NCI-H2196 (cell line): Measurements from ENCODE around the gene RGS19.

Source experiments
- DNase-seq: peaks from one replicate; lab custom pipeline; 2025; ENCODE audit not compliant: unreplicated experiment; lab: John Stamatoyannopoulos, UW

Gene RGS19

DNA sequence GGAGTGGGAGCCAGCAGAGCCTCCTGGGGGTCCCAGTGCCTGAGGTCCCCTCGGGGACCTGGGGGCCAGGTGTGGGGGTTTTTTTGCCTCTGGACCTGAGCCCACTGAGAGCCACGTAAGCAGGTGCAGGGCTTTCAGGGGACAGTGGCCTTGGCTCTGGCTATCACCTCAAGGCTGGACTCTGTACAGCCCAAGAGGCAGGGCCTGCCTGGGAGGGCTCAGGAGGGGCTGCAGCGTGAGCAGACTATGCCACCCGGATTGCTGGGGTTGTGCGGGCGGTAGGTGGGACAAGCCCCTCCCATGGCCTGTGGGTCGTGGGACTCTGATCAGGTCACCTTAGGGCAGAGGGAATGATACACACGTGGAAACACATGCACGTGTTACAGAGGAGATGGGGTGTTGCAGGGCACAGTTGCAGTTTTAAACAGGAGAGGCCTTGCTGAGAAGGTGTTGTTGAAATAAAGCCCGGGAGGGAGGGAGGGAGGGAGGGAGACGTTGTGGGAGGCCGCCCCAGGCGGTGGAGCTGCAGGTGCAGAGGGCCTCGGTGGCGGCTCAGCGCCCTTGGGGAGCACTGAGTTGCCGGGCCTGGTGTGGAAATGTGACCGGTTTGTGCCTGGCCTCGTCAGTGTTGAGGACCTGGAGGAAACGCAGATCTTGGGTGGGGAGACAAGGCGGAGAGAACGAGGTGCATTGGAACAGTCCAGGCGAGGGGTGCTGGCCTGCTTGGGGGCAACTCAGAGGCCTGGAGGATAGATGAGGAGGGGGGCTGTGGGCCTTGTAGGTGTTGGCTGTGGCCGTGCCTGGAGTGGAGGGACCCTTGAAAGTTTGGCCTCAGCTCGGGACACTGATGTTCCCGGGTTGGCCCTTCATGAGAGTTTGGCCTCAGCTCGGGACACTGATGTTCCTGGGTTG is 14.0 kb downstream of the RGS19 start:
- DNase-seq = no peak

DNA sequence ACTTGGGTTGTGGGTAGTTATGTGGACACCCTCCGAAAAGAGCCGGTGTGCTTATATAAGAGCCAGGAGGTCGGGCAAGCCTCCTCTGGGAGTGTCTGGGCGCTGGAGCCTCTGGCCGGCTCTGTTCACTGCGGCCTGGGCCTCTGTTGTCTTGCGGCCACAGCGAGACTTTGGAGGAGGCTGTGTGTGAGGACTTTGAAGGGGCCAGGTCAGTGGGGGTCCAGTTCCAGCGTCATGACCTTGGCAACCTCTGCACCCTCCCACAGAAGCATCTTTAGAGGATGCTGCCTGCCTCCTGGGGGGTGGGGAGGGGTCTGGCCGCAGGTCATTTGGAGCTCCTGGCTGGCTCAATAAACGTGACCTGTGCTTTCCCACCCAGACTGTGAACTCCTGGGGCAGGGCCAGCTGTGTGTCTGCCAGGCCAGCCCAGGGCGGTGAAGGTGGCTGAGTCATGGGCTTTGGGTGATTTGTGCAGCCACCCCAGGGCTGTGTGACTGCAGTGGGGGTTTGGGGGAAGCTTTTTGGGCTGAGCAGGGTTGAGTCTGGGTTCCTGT is 15.1 kb downstream of the RGS19 start:
- no peak for DNase-seq

DNA sequence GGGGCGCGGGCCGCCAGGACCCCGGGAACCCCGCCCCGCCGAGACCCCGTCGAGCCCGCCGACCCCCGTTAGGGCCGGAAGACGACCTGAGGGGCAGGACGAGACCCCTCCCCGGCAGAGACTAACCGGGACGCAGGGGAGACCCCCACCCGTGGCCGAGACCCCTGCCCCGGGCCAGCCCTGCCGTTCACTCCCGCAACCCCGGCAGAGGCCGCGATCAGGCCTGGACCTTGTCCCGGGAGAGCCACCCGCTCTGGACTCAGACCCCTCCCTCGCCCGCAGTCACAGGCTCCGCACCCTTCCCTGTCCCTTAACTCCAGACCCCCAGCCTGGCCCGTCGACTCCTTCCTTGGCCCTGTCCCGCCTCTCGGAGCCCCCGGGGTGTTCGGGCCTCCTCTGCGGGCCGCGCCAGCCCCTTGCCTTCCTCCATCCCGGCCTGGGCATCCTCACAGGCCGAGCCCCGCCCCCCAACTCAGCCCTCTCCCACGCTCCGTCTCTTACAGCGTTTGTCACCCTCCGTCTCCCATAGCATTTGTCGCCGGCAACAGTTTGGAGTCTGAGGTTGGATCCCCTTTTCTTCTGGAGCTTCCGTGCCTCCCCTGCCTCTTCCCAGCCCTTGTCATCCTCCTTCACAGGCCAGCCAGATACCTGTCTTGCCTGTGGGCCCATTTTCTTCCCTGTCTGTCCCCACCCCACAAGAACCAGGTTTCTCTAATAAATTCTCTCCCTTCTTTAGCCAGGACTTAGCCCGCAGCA is 15.8 kb downstream of the RGS19 start:
- no peak for DNase-seq

DNA sequence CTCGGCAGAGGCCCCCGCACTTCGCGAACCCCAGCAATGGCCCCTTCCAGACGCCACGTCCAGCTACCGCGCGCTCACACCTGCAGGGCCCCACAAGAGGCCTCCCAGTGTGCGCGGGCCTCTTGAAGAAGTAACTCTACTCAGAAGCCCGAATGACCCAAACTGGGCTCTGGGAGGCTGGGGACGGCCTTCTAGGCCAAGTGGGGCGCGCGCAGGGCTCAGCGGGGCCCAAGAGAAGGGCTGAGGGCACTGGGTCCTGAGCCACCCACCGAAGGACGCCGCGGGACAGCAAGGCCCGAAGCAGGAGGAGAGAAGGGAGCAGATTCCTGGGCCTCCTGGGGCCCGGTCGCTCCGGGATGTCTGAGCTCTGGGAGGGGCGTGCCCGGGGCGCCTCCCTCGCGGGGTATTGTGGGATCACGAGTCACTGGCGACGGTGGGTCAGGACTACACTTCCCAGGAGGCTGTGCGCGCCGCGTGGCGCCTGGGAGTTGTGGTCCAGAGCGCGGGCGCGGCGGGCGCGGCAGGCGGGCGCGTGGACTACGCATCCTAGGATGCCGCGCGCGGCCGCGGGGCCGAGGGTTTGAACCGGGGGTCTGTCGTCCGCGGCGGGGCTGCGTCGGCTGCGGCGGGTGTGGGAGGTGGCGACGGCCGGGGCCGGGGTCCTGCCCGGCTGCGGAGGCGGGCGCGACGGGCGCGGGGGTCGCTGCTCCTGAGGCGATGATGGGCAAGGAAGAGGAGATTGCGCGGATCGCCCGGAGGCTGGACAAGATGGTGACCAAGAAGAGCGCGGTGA is 16.5 kb downstream of the RGS19 start, which contains the start of gene TCEA2:
Gene TCEA2, plus strand, starts transcription at position 603 of the 793 bp plus-strand sequence. Its CDS starts 115 bp downstream, at position 718.
- DNase-seq = peak; percentile 97

DNA sequence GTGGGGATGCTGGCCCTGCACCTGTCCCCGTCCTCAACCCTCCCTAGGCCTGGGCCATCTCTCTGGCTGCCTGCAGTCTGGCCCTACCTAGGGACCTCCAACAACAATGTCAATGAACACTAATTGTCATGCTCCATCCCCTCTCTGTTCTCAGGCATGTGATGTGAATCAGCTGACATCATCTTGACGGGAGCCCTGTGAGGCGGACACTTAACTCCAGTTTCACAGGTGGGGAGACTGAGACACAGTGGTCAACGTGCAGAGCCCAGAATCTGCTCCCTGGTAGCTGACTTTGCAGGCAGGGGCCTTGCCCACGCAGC is 17.1 kb downstream of the RGS19 start:
- DNase-seq = no peak

DNA sequence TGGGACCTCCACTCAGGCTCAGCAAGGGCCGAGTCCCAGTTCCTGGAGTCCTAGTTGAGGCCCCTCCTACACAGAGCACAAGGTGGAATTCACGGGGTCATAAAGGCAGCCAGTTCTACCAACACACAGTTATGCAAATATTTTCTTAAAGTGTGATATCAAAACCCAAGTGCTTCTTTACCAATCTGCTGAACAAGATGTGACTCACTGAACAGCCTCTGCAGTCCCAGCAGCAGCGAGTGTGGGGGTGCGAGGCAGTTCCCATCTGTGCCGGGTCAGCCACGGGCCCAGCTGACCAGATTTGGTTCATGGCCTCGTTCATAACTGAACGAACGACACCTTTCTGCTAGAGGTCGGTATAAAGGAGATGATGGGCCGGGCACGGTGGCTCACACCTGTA is 20.8 kb downstream of the RGS19 start:
- DNase-seq = no peak

DNA sequence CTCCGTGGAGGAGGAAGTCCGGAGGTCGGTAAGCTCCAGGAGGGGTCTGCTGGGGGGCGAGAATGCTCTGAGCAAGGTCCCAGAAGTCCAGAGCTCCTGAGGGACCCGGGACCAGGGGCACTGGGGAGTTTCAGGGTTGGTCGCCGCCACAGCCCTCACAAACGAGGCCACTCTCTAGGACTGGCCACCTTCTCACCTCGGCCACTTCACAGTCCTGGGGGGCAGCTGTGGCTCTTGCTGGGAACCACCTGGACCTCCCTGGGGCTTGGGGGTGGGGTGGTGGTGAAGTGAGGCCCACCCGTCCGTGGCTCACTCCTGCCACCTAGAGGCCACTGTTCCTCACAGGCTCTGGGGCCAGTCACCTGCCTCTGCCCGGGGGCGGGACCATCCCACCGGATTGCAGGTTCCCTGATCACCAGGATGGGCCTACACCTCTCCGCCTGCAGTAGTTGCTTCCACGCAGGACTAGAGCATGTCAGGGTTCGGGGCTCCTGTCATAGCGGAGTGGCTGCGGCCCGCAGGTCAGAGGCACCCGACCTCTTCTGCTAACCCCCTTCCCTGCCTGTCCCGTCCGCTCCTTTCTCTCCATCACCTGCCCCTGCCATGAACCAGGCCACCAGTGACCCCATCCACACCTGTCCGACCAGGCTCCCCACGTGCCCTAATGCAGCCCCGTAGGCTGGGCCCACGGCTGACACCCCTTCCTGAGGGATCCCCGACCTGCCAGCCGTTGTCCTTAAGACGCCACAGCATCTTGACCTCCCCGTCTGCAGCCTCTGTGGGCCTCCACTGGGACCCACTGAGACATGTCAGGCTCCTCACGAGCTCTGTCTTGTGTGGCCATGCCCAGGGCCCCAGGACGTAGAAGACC is 21.5 kb downstream of the RGS19 start:
- peak; percentile 90 for DNase-seq

DNA sequence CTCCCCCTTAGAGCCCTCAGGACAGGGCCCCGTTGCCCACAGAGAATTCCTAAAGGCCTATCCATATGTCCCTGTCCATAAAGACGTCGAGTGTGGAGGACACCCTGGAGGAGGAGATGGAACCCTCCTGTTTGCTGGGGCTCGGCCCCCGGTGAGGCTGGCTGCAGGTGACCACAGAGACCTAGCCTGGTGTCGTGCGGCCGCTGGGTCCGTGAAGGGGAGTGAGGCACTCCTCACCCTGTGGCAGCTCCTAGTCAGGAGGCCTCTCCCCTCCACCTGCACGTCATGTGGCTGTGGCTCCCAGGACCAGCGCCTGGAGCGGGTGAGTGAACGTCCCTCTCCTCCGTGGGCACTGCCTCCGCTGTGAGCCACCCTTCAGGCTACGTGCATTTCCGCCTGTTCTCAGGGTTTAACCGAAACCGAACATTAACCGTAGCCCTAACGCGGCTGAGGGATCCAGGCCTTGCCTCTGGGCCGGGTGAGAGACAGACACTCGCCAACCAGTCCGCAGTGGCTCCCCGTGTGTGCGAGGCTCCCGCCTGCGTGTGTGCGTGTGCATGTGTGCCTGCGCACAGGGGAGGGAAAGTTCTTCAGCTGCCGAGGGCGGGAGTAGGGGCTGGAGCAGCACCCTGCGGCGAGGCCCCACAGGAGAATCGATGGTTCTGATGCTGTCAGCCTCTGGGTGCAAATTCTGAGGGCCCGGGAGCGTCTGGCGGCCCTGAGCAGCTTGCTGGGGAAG is 22.3 kb downstream of the RGS19 start:
- DNase-seq = no peak

DNA sequence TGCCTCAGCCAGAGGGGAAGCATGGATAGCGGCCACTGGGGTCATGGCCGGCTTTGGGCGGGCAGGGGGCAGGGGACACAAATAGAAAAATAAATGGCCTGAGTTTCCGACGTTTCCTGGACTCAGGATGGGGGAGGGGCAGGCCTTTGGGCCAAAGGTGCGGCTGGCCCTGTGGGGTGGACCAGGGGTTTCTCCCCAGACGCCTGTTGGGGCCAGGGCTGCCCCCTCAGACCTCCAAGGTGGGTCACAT is 22.8 kb downstream of the RGS19 start:
- DNase-seq = no peak

DNA sequence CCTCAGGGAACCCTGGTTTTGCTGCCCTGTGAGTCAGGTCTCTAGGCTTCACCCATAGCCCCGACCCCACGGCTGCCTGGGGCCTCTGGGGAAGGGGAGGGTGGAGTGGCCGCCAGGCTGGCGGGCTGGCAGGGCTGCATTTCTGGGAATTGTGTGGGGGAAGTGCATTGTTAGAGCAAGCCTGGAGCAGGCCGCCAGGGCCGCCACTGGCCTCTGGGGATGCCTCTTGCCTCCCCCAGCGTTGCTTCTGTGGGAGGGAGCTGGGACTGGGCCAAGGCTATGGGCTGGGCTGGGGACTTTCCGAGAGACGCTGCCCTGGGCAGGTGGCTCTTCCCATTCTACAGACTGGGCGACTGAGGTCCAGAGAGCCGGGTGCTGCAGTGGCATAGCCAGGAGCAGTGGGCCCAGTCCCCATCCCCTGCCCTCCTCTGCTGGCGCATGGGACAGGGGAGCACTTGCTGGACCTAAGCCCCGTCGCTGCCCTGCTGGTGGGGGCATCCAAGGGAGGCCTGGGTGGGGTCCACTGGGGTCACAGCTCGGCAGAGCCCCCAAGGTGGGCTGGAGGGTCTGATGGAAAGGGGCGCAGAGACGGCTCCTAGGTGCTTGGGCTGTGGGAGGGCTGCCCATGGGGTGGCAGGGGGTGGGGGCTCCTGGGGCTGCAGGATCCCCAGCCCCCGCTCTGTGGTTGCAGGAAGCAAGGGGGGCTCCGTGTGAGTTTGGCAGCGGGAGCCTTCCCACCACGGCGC is 23.3 kb downstream of the RGS19 start:
- peak; percentile 28 for DNase-seq

DNA sequence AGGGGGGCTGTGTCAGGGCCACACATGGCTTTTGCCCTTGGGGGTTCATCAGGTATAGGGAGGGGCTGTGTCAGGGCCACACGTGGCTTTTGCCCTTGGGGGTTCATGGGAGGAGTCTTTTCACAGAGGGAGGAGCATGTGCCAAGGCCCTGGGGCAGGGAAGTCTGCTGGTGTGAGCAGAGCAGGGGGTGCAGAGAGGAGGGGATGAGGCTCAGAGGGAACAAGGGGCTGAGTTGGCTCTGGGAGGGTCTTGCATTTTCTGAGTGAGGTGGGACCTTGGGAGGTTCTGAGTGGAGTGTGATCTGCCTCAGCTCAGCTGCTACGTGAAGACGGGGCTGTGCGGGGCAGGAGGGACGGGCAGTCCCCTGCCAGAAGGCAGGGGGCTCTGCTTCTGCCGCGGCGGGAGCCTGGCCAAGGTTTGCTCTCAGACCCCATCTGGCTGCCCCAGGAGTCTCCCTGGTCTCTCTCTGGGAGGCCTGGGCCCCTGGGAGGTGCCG is 23.9 kb downstream of the RGS19 start:
- no peak for DNase-seq

DNA sequence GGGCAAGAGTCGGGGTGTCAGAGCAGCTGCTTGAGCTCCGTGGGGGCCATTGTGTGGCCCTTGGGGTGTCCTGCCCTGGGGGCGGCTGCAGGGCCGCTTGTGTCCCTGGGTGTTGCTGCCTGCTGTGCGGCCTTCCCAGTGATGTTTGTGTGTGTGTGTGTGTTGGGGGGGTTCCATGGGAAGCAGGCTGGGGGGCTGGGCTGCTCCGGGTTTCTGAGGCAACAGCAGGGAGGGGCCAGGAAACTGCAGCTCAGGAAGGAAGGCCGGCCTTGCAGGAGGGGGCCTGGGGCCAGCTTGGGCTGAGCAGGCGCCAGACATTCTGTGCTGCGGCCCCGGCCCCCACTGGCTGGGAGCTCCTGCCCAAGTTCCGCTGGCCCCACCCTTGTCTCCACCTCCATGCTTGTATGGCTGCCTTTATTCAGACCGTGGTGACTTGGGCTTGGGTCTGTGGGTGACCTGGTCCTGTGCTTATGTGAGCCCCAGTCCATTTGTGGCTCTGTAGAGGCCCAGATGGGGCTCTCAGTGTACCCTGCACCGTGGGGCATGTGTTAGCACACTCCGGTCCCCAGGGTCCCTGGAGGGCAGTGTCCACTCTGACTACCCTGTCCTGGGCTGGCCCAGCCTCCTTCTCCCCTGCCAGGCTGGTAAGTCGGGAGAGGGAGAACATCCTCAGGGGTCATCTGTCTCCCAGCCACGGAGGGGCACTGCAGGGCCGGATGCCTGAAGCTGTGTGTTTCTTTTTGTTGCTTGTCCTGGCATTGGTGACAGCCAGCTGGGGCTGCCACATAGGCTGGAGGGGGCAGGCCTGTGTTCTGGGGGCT is 25.3 kb downstream of the RGS19 start:
- no peak for DNase-seq

DNA sequence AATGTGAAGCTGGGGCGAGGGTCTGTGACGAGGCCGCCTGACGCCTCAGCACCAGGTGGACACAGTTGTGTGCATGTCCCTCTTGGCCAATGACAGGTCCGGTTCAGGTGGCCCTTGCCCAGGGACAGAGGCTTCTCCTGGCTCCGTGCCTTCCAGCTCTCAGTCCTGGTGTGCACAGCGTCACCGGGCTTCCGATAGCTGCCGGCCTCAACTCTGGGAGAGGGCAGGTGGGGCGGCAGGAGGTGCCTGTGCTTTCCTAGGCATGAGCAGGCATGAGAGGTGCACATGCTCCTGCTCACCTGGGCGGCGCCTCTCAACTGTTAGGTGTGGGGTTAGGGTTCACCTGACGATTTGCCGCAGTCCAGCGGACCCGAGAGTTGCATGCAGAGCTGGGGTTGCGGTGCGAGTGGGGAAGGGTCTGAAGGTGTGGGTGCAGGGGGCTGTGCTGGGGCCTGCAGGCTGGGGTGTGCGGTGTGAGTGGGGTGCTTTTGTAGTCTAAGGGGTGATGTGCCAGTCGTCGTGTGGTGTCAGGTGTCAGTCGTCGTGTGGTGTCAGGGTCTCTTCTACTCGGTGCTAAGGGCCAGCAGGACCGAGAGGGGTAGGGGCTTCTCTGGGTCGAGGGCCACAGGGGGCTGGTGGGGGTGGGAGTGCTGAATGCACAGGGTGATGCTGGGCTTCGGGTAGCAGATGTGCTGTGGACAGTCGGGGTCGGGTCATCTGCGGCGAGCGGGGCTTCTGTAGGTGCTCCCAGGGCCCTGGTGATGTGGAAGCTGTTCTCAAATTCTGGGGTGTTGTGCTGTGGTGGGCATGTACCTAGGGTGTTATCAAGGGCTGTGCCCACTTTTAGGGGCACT is 26.1 kb downstream of the RGS19 start:
- DNase-seq = no peak

DNA sequence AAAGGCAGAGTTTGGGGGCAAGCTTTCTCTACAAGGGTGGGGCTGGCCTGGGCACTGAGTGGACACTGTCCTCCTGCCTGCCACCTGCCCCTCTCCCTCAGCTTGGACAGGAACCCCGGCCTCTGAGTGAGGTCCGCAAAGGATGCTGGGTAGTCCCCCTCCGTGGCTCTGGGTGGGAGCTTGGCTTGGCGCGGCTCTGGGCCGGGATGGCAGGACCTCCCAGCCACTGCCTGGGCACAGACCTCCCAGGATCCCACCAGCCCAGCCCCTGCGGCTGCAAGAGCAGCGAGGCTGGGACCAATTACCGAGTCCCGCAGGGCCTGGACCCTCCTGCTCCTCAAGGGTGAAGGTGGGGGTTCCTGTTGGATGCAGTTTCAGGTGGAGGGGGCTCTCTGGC is 27.0 kb downstream of the RGS19 start:
- DNase-seq = no peak

DNA sequence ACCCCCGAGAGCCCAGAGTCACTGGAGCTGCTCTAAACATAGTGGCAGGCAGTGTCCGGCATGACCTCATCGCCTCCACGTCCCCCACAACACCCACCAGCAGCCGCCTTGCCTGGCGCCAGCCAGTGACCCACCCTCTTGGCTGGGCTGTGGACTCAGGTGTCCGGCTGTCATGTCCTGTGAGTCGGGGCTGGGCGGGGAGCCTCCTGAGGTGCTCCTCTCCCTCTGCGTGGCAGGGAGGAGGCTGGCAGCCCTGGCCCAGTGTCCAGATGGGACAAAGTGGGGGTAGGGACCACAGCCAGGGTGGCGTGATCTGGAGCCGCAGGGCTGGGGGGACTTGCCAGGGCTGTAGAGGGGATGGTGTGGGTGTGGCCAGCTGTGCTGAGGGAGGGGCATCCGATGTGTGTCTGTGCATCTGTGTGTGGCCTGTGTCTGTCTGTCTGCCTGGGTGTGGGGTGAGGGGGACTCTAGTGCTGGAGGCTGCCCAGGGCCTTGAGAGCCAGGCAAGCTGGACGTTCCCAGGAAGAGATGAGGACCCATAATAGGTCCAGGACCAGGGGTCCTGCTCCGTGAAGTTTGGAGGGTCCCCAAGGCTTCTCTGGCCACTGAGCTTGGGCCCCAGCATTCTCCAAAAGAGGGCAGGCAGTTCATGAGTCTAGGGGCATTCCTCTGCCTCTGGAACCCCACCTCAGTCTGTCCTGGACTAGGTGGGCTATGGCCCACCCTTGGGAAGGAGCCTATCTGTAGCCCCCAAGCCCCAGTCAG is 27.6 kb downstream of the RGS19 start:
- no peak for DNase-seq

DNA sequence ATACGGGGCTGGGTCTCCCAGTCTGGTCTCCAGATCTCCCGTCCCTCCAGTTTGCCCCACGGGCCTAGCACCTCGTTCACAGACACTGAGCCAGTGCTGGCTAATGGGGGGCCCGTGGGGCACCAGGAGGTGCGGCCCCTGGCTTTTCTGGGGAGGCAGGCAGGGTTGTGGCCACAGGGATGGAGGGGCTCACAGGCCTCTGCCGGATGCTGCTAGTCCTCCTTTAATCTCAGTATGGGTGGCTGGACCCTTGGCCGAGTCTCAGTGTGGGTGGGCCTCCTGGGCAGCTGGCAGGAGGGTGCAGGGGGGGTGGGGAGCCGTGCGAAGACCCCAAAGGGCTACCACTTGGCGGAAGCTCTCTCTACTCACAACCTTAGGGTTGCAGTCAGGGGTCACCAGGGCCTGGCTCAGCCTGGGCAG is 28.3 kb downstream of the RGS19 start:
- DNase-seq = no peak
